ENCODE results near the gene SPG7. TPM values are rescaled to one million over a fixed set of nuclear protein-coding genes. Genes with fewer than 3 reads are reported as not detected.

Gene SPG7
- total RNA-seq, 4 donors from 2014 or later: 58.8 to 94.3 (median 83.3) TPM

GRCh38 chr16:89505204-89506112, 2.7 kb upstream of the SPG7 start:
- Histone ChIP-seq H3K27me3 (no peaks in the 10 kb centered on the region), H3K4me1 (peaks cover 38 to 46% (median 44%) of the 10 kb centered on the region in 4 donors), H3K4me3 (peak overlapping the region in 2 of 4 donors; percentile 13 to 32), H3K36me3 (peaks cover 0 to 3% (median 1%) of the 10 kb centered on the region in 4 donors), H3K9me3 (no peaks in the 10 kb centered on the region), H3K27ac (replicated peaks in 1 of 4) (peak overlapping the region; percentile 55 to 81 (median 68))
- DNase-seq (ENCODE audit: extremely low spot score): peak; percentile 97
- WGBS: 58% methylated on average over 20 of the region's 20 CpGs
- intact Hi-C loops (cut with DNase I): loop anchor here (5.0 kb wide), 2 partner anchors 173 to 263 kb away; no protein-coding TSS in a partner anchor
- TF ChIP-seq EP300 (IDR thresholded peaks at IDR 0.05): no peak
- peak; percentile 72 to 84 for TF ChIP-seq POLR2AphosphoS5 (IDR thresholded peaks at IDR 0.05)

GRCh38 chr16:89506113-89506504, 2.1 kb upstream of the SPG7 start:
- H3K4me1 ChIP-seq: peaks cover 38 to 46% (median 44%) of the 10 kb centered on the region in 4 donors
- 91% methylated on average over 4 of the region's 4 CpGs for WGBS
- peak overlapping the region; percentile 29 to 81 (median 66) for H3K27ac ChIP-seq (replicated peaks in 1 of 4)
- no peaks in the 10 kb centered on the region for H3K27me3 ChIP-seq
- peaks cover 6 to 10% (median 8%) of the 10 kb centered on the region in 4 donors for H3K36me3 ChIP-seq
- DNase-seq (ENCODE audit: extremely low spot score): no peak
- intact Hi-C loops (cut with DNase I): loop anchor here (5.0 kb wide), 2 partner anchors 174 to 264 kb away; no protein-coding TSS in a partner anchor
- no peak for TF ChIP-seq POLR2AphosphoS5 (IDR thresholded peaks at IDR 0.05)
- TF ChIP-seq POLR2A (IDR thresholded peaks at IDR 0.05; ENCODE audit: low read depth): no peak
- TF ChIP-seq EP300 (IDR thresholded peaks at IDR 0.05): no peak
- no peak for TF ChIP-seq CTCF (IDR thresholded peaks at IDR 0.05)
- H3K4me3 ChIP-seq: peak overlapping the region in 2 of 4 donors; percentile 32 to 80
- H3K9me3 ChIP-seq: no peaks in the 10 kb centered on the region

GRCh38 chr16:89506791-89507191, 1.4 kb upstream of the SPG7 start:
- Histone ChIP-seq H3K27me3 (no peaks in the 10 kb centered on the region), H3K4me1 (peaks cover 38 to 46% (median 44%) of the 10 kb centered on the region in 4 donors), H3K4me3 (peak overlapping the region; percentile 80 to 97 (median 88)), H3K27ac (replicated peaks in 1 of 4) (peak overlapping the region; percentile 90 to 96 (median 95)), H3K9me3 (no peaks in the 10 kb centered on the region), H3K36me3 (peaks cover 13 to 17% (median 15%) of the 10 kb centered on the region in 4 donors)
- DNase-seq (ENCODE audit: extremely low spot score): no peak
- 38% methylated on average over 12 of the region's 15 CpGs for WGBS
- TF ChIP-seq POLR2AphosphoS5 (IDR thresholded peaks at IDR 0.05) (no peak), CTCF (IDR thresholded peaks at IDR 0.05) (no peak), EP300 (IDR thresholded peaks at IDR 0.05) (no peak), POLR2A (IDR thresholded peaks at IDR 0.05; ENCODE audit: low read depth) (no peak)
- intact Hi-C loops (cut with DNase I): loop anchor here (5.0 kb wide), 2 partner anchors 174 to 264 kb away; no protein-coding TSS in a partner anchor

- no peaks in the 10 kb centered on the region for H3K9me3 ChIP-seq
- intact Hi-C loops (cut with DNase I): loop anchor here (5.0 kb wide), 2 partner anchors 175 to 265 kb away; no protein-coding TSS in a partner anchor
Measured at GRCh38 chr16:89507214-89507833, 879 bp upstream of the SPG7 start.

More at GRCh38 chr16:89507214-89507833, 879 bp upstream of the SPG7 start:
- Histone ChIP-seq H3K27ac (replicated peaks in 1 of 4) (peak overlapping the region; percentile 90 to 96 (median 95)), H3K4me1 (peaks cover 38 to 46% (median 44%) of the 10 kb centered on the region in 4 donors), H3K36me3 (peaks cover 18 to 22% (median 20%) of the 10 kb centered on the region in 4 donors), H3K27me3 (no peaks in the 10 kb centered on the region), H3K4me3 (peak overlapping the region; percentile 80 to 97 (median 88))
- WGBS: 14% methylated on average over 24 of the region's 42 CpGs
- no peak for TF ChIP-seq POLR2AphosphoS5 (IDR thresholded peaks at IDR 0.05)
- no peak for TF ChIP-seq EP300 (IDR thresholded peaks at IDR 0.05)
- TF ChIP-seq CTCF (IDR thresholded peaks at IDR 0.05): no peak
- TF ChIP-seq POLR2A (IDR thresholded peaks at IDR 0.05; ENCODE audit: low read depth): no peak
- no peak for DNase-seq (ENCODE audit: extremely low spot score)
